ENCODE results near the gene STK39.

Gene STK39

GRCh38 chr2:168157070-168157469, 90.3 kb downstream of the STK39 start:
- DNase-seq = no peak

GRCh38 chr2:168156661-168157060, 90.7 kb downstream of the STK39 start:
- no peak for DNase-seq

- DNase-seq = no peak
These were observed 91.7 kb downstream of the STK39 start for GRCh38 chr2:168155680-168156079.

GRCh38 chr2:168155046-168155445, 92.3 kb downstream of the STK39 start:
- DNase-seq = no peak

- no peak for DNase-seq
These were observed 94.4 kb downstream of the STK39 start for GRCh38 chr2:168152902-168153530.

GRCh38 chr2:168149986-168150385, 97.4 kb downstream of the STK39 start:
- no peak for DNase-seq

GRCh38 chr2:168149150-168149974, 98.0 kb downstream of the STK39 start:
- no peak for DNase-seq

- no peak for DNase-seq
These were observed 99.3 kb downstream of the STK39 start for GRCh38 chr2:168147830-168148794.

GRCh38 chr2:168146892-168147810, 100.2 kb downstream of the STK39 start:
- DNase-seq = no peak

- DNase-seq = no peak
These were observed 101.7 kb downstream of the STK39 start for GRCh38 chr2:168145426-168146310.

GRCh38 chr2:168145011-168145410, 102.4 kb downstream of the STK39 start:
- DNase-seq = no peak

- no peak for DNase-seq
These were observed 103.6 kb downstream of the STK39 start for GRCh38 chr2:168143813-168144212.

- DNase-seq = no peak
These were observed 106.5 kb downstream of the STK39 start for GRCh38 chr2:168140892-168141291.

GRCh38 chr2:168139852-168140251, 107.5 kb downstream of the STK39 start:
- DNase-seq = no peak

- DNase-seq = no peak
These were observed 108.5 kb downstream of the STK39 start for GRCh38 chr2:168138901-168139300.

GRCh38 chr2:168138374-168138773, 109.0 kb downstream of the STK39 start:
- DNase-seq = no peak

- DNase-seq = no peak
These were observed 109.8 kb downstream of the STK39 start for GRCh38 chr2:168137510-168138180.

- DNase-seq = no peak
These were observed 110.9 kb downstream of the STK39 start for GRCh38 chr2:168136392-168136977.

GRCh38 chr2:168135630-168136029, 111.8 kb downstream of the STK39 start:
- DNase-seq = no peak

- DNase-seq = no peak
These were observed 112.3 kb downstream of the STK39 start for GRCh38 chr2:168135121-168135520.
